GM23338 (cell line): Measurements from ENCODE around the gene NRCAM. TPM values are rescaled to one million over a fixed set of nuclear protein-coding genes. Genes with fewer than 3 reads are reported as not detected.

ENCODE experiments used
- ATAC-seq: fragments of 200-7000 bp; cut with Tn5 transposase; 3 replicates; pipeline ENCODE4 v1.9.1; 2020
- DNase-seq: peaks from one replicate; pipeline ENCODE4 v3.0.0-alpha.2; 2015; ENCODE audit warnings: low spot score
- H2AFZ ChIP-seq: fragments of 200-600 bp; sonication (generic); 2 replicates; pipeline ENCODE4 v1.8.0; 2016; ENCODE audit warnings: antibody characterized with exemption, mild to moderate bottlenecking, moderate library complexity
- H3F3A ChIP-seq: fragments of 200-600 bp; sonication (generic); replicated peaks from 2 replicates; pipeline ENCODE4 v1.8.0; 2017; ENCODE audit warnings: antibody characterized with exemption, mixed run types, low read depth
- H3K27ac ChIP-seq: fragments of 200-600 bp; sonication (generic); 2 replicates; pipeline ENCODE4 v1.6.1; 2016; ENCODE audit warnings: low read depth
- H3K27me3 ChIP-seq: fragments of 200-600 bp; sonication (generic); 2 replicates; pipeline ENCODE4 v1.8.0; 2016; ENCODE audit warnings: mild to moderate bottlenecking, mixed run types, moderate library complexity; ENCODE audit not compliant: insufficient read depth
- H3K36me3 ChIP-seq: fragments of 200-600 bp; sonication (generic); 2 replicates; pipeline ENCODE4 v1.8.0; 2016; ENCODE audit warnings: mild to moderate bottlenecking; ENCODE audit not compliant: insufficient read depth
- H3K4me1 ChIP-seq: fragments of 200-600 bp; sonication (generic); 2 replicates; pipeline ENCODE4 v1.8.0; 2016; ENCODE audit warnings: mild to moderate bottlenecking, moderate library complexity; ENCODE audit not compliant: insufficient read depth
- H3K4me2 ChIP-seq: fragments of 200-600 bp; sonication (generic); 2 replicates; pipeline ENCODE4 v1.7.1; 2017; ENCODE audit warnings: mixed run types
- H3K4me3 ChIP-seq: fragments of 200-600 bp; sonication (generic); 2 replicates; pipeline ENCODE4 v1.6.1; 2016; ENCODE audit warnings: mixed run types
- H3K79me2 ChIP-seq: fragments of 200-600 bp; sonication (generic); replicated peaks from 2 replicates; pipeline ENCODE4 v1.8.0; 2017; ENCODE audit warnings: mild to moderate bottlenecking; ENCODE audit not compliant: insufficient read depth
- H3K9me2 ChIP-seq: fragments of 200-600 bp; sonication (generic); 2 replicates; pipeline ENCODE4 v1.8.0; 2017; ENCODE audit not compliant: insufficient read depth
- H4K20me1 ChIP-seq: fragments of 200-600 bp; sonication (generic); replicated peaks from 2 replicates; pipeline ENCODE4 v1.8.0; 2017; ENCODE audit warnings: mild to moderate bottlenecking; ENCODE audit not compliant: insufficient read depth
- H3K27ac Mint-ChIP-seq: 2 replicates; pipeline ENCODE4 v1.8.0; 2020; ENCODE audit warnings: inconsistent platforms, mild to moderate bottlenecking, moderate library complexity, mixed read lengths
- H3K27me3 Mint-ChIP-seq: 3 replicates; pipeline ENCODE4 v1.8.0; 2022; ENCODE audit warnings: low read depth, mild to moderate bottlenecking, moderate library complexity, mixed read lengths, inconsistent platforms; ENCODE audit not compliant: insufficient read depth, poor library complexity
- H3K36me3 Mint-ChIP-seq: 3 replicates; pipeline ENCODE4 v1.8.0; 2021; ENCODE audit warnings: low read depth, mild to moderate bottlenecking, inconsistent platforms, moderate library complexity, mixed read lengths
- H3K4me1 Mint-ChIP-seq: 3 replicates; pipeline ENCODE4 v1.8.0; 2020; ENCODE audit warnings: mild to moderate bottlenecking, inconsistent platforms, mixed read lengths
- H3K4me3 Mint-ChIP-seq: 3 replicates; pipeline ENCODE4 v1.8.0; 2021; ENCODE audit warnings: moderate library complexity, mild to moderate bottlenecking, inconsistent platforms, mixed read lengths
- H3K9me3 Mint-ChIP-seq: 3 replicates; pipeline ENCODE4 v1.8.0; 2020; ENCODE audit warnings: moderate library complexity, mild to moderate bottlenecking, inconsistent platforms, mixed read lengths
- CREB1 ChIP-seq: fragments of 250-450 bp; sonication (Bioruptor Pico); IDR thresholded peaks from 2 replicates; pipeline ENCODE4 v1.5.0; 2020; ENCODE audit warnings: low read depth, mild to moderate bottlenecking, moderate library complexity
- EZH2phosphoT487 ChIP-seq: fragments of 200-600 bp; sonication (generic); IDR thresholded peaks from one replicate; pipeline ENCODE4 v1.8.1; 2018; ENCODE audit warnings: antibody characterized with exemption; ENCODE audit not compliant: unreplicated experiment
- JUNB ChIP-seq: IDR thresholded peaks from one replicate; pipeline ENCODE4 v1.6.1; 2016; ENCODE audit warnings: antibody characterized with exemption; ENCODE audit not compliant: unreplicated experiment
- NANOG ChIP-seq: IDR thresholded peaks from 2 replicates; pipeline ENCODE4 v1.6.1; 2016; ENCODE audit warnings: antibody characterized with exemption, borderline replicate concordance
- STAT1 ChIP-seq: IDR thresholded peaks from one replicate; pipeline ENCODE4 v1.6.1; 2016; ENCODE audit warnings: antibody characterized with exemption; ENCODE audit not compliant: unreplicated experiment
- ZNF114 ChIP-seq: fragments of 250-450 bp; sonication (Bioruptor Pico); IDR thresholded peaks from 2 replicates; pipeline ENCODE4 v1.5.0; 2020; ENCODE audit warnings: mild to moderate bottlenecking, moderate library complexity
- polyA plus RNA-seq: library from polyadenylated mRNA; unstranded; fragments of >200 nt; fragmentation: Nextera tagmentation; extraction: Ambion mirVana; gene quantifications from 2 replicates; pipeline ENCODE4 v1.2.1, GENCODE V29; 2016
- total RNA-seq: library from RNA; depleted of rRNA; stranded (reverse); fragments of >200 nt; shearing (Covaris generic); gene quantifications from 2 replicates; pipeline ENCODE4 v1.2.3, GENCODE V29; 2014
- TF ChIP-seq, protein P1 (sequence below): IDR thresholded peaks from one replicate; pipeline ENCODE4 v1.6.1; 2018; ENCODE audit warnings: antibody characterized with exemption; ENCODE audit not compliant: unreplicated experiment
- TF ChIP-seq, protein P2 (sequence below): fragments of 250-450 bp; sonication (Bioruptor Pico); IDR thresholded peaks from 2 replicates; pipeline ENCODE4 v1.5.0; 2020; ENCODE audit warnings: mild to moderate bottlenecking, moderate library complexity

Gene NRCAM
- total and polyA plus RNA-seq, 2 experiments from 2014 or later = 2.5 to 6.8 TPM

DNA sequence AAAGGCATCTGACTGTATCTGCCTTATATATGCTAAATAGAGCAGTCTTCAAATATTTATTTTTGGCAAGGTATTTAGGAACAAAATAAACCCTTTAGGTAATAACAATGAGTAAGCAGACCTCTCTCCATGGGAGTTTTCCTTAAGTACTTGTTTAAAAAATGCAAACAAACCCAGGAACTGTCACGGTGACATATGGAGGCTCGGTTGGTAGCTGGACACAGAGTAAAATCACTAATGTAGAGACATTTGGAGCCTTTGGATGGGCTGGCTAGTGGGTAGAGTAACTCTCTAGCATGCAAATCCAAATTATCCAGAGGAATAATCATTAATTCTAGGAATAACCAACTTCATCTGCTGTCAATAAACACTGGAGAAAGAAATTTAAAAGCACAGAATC is 254.5 kb downstream of the NRCAM start (continued):
- TF ChIP-seq, protein P1, sequence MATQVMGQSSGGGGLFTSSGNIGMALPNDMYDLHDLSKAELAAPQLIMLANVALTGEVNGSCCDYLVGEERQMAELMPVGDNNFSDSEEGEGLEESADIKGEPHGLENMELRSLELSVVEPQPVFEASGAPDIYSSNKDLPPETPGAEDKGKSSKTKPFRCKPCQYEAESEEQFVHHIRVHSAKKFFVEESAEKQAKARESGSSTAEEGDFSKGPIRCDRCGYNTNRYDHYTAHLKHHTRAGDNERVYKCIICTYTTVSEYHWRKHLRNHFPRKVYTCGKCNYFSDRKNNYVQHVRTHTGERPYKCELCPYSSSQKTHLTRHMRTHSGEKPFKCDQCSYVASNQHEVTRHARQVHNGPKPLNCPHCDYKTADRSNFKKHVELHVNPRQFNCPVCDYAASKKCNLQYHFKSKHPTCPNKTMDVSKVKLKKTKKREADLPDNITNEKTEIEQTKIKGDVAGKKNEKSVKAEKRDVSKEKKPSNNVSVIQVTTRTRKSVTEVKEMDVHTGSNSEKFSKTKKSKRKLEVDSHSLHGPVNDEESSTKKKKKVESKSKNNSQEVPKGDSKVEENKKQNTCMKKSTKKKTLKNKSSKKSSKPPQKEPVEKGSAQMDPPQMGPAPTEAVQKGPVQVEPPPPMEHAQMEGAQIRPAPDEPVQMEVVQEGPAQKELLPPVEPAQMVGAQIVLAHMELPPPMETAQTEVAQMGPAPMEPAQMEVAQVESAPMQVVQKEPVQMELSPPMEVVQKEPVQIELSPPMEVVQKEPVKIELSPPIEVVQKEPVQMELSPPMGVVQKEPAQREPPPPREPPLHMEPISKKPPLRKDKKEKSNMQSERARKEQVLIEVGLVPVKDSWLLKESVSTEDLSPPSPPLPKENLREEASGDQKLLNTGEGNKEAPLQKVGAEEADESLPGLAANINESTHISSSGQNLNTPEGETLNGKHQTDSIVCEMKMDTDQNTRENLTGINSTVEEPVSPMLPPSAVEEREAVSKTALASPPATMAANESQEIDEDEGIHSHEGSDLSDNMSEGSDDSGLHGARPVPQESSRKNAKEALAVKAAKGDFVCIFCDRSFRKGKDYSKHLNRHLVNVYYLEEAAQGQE = no peak
- TF ChIP-seq CREB1 = no peak

DNA sequence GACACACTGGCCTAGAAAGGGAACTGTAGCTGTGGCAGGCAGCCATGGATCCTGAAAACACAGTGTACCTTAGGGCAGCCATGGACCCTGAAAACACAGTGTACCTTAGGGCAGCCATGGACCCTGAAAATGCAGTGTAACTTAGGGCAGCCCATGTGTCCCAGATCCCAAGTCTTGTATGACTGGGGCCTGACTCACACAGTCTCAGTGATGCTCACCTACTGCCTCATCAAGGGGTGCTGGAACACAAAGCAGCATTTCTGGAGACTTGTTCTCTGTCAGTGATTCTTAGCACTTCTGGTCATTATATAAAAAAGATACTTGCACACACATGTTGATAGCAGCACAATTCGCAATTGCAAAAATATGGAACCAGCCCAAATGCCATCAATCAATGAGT is 255.9 kb downstream of the NRCAM start:
- Histone ChIP-seq H4K20me1 (no peaks in the 10 kb centered on the region), H3K9me2 (0 out of 2 replicates have a peak, but pooled peaks cover 4% of the 10 kb centered on the region), H2AFZ (no peak overlapping the region), H3K36me3 (no peaks in the 10 kb centered on the region), H3F3A (no peaks in the 10 kb centered on the region), H3K27me3 (no peaks in the 10 kb centered on the region), H3K4me1 (peaks cover 15% of the 10 kb centered on the region), H3K4me3 (no peak overlapping the region), H3K79me2 (no peaks in the 10 kb centered on the region), H3K4me2 (no peak overlapping the region), H3K27ac (no peak overlapping the region)
- Mint-ChIP-seq H3K27ac (no peak overlapping the region), H3K9me3 (no peaks in the 10 kb centered on the region), H3K36me3 (no peaks in the 10 kb centered on the region; the same call in 2 of the 3 replicates), H3K27me3 (peaks cover 2% of the 10 kb centered on the region), H3K4me3 (no peak overlapping the region), H3K4me1 (peaks cover 23% of the 10 kb centered on the region)
- DNase-seq = no peak
- no peak for ATAC-seq
- TF ChIP-seq NANOG (no peak), JUNB (no peak), ZNF114 (CRISPR knock-in tag) (no peak), STAT1 (no peak), EZH2phosphoT487 (no peak)
- TF ChIP-seq, protein P2, sequence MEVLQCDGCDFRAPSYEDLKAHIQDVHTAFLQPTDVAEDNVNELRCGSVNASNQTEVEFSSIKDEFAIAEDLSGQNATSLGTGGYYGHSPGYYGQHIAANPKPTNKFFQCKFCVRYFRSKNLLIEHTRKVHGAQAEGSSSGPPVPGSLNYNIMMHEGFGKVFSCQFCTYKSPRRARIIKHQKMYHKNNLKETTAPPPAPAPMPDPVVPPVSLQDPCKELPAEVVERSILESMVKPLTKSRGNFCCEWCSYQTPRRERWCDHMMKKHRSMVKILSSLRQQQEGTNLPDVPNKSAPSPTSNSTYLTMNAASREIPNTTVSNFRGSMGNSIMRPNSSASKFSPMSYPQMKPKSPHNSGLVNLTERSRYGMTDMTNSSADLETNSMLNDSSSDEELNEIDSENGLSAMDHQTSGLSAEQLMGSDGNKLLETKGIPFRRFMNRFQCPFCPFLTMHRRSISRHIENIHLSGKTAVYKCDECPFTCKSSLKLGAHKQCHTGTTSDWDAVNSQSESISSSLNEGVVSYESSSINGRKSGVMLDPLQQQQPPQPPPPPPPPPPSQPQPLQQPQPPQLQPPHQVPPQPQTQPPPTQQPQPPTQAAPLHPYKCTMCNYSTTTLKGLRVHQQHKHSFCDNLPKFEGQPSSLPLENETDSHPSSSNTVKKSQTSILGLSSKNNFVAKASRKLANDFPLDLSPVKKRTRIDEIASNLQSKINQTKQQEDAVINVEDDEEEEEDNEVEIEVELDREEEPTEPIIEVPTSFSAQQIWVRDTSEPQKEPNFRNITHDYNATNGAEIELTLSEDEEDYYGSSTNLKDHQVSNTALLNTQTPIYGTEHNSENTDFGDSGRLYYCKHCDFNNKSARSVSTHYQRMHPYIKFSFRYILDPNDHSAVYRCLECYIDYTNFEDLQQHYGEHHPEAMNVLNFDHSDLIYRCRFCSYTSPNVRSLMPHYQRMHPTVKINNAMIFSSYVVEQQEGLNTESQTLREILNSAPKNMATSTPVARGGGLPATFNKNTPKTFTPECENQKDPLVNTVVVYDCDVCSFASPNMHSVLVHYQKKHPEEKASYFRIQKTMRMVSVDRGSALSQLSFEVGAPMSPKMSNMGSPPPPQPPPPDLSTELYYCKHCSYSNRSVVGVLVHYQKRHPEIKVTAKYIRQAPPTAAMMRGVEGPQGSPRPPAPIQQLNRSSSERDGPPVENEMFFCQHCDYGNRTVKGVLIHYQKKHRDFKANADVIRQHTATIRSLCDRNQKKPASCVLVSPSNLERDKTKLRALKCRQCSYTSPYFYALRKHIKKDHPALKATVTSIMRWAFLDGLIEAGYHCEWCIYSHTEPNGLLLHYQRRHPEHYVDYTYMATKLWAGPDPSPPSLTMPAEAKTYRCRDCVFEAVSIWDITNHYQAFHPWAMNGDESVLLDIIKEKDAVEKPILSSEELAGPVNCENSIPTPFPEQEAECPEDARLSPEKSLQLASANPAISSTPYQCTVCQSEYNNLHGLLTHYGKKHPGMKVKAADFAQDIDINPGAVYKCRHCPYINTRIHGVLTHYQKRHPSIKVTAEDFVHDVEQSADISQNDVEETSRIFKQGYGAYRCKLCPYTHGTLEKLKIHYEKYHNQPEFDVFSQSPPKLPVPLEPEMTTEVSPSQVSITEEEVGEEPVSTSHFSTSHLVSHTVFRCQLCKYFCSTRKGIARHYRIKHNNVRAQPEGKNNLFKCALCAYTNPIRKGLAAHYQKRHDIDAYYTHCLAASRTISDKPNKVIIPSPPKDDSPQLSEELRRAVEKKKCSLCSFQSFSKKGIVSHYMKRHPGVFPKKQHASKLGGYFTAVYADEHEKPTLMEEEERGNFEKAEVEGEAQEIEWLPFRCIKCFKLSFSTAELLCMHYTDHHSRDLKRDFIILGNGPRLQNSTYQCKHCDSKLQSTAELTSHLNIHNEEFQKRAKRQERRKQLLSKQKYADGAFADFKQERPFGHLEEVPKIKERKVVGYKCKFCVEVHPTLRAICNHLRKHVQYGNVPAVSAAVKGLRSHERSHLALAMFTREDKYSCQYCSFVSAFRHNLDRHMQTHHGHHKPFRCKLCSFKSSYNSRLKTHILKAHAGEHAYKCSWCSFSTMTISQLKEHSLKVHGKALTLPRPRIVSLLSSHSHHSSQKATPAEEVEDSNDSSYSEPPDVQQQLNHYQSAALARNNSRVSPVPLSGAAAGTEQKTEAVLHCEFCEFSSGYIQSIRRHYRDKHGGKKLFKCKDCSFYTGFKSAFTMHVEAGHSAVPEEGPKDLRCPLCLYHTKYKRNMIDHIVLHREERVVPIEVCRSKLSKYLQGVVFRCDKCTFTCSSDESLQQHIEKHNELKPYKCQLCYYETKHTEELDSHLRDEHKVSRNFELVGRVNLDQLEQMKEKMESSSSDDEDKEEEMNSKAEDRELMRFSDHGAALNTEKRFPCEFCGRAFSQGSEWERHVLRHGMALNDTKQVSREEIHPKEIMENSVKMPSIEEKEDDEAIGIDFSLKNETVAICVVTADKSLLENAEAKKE (CRISPR knock-in tag) = no peak
- TF ChIP-seq, protein P1 = no peak
